ENCODE results near the gene WDR1. TPM values are rescaled to one million over a fixed set of nuclear protein-coding genes. Genes with fewer than 3 reads are reported as not detected.

Gene WDR1
- total and polyA plus RNA-seq, 8 donors, result 30.0 to 102 (median 57.7) TPM

GRCh38 chr4:10082047-10082446 is 34.6 kb downstream of the WDR1 start:
- Histone ChIP-seq H3K4me1 (no peaks in the 10 kb centered on the region), H3K36me3 (peaks cover 3 to 91% (median 66%) of the 10 kb centered on the region in 3 donors), H3K4me3 (no peak overlapping the region), H3K27me3 (no peaks in the 10 kb centered on the region), H3K9me3 (no peaks in the 10 kb centered on the region), H3K27ac (no peak overlapping the region)
- TF ChIP-seq CTCF (IDR thresholded peaks at IDR 0.05), result no peak
- WGBS, 2 donors, result 91 to 93% methylated on average over 8 of the region's 8 CpGs
- DNase-seq (peak in 2 of 6 donors; percentile 7 to 39), ATAC-seq (no peak), FAIRE-seq (no peak)
- intact Hi-C loops (cut with DNase I), result no loop called here

DNA sequence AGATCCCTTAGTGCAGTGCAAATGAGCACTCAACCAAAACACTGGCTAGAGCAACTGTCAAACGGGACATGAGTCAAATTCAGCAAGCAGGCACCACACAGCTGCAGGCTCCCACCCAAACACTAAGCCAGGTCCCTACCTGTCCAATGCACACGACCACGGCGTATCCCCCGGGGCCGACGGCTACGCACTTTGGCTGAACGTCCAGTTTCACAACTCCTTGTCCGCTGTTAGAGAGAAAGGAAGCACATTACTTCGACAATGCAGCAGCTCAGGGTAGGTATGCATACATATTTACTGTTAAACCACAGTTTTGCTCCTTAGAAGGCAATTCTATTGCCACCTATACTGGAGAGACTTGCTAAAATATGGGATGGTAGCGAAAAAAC is 35.4 kb downstream of the WDR1 start:
- TF ChIP-seq CTCF (IDR thresholded peaks at IDR 0.05), result no peak
- Histone ChIP-seq H3K4me3 (no peak overlapping the region), H3K9me3 (no peaks in the 10 kb centered on the region), H3K27me3 (no peaks in the 10 kb centered on the region), H3K4me1 (no peaks in the 10 kb centered on the region), H3K27ac (no peak overlapping the region), H3K36me3 (peaks cover 3 to 91% (median 61%) of the 10 kb centered on the region in 3 donors)
- FAIRE-seq (no peak), DNase-seq (peak in 1 of 6 donors; percentile 35), ATAC-seq (no peak)
- 92 to 97% methylated on average over 12 of the region's 12 CpGs for WGBS, 2 donors
- intact Hi-C loops (cut with DNase I), result no loop called here

DNA sequence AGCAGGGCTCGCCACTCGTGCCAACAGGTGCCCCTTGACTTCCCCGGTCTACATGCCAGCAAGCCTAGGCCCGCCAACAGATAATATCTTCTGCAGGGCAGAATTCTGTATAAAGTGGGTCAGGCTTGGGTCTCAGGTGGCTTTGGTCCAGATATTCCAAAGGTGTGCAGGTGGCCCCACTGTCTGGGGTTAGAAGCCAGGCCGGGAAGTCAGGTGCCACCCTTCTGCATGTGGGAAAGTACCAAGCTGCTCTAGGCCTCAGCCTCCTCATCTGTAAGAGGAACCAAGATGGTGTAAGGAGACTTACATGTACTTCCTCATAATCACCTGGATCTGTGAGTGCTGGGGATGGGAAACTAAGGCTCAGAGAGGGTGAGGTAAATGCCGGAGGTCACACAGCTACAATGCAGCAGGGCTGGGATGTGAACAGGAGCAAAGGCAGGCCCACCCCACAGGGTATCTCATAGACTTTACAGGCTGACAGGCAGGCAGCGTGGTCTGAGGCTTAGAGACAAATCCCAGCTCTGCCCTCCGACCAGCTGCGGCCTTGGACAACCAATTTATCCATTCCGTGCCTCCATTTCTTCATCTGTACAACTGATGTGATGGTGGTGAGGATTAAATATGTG is 35.9 kb downstream of the WDR1 start:
- H3K27me3 ChIP-seq, result no peaks in the 10 kb centered on the region
- H3K36me3 ChIP-seq, result peaks cover 3 to 91% (median 62%) of the 10 kb centered on the region in 3 donors
- no peak for FAIRE-seq
- H3K9me3 ChIP-seq, result no peaks in the 10 kb centered on the region
- intact Hi-C loops (cut with DNase I), result no loop called here
- H3K4me3 ChIP-seq, result no peak overlapping the region
- ATAC-seq, result no peak
- H3K4me1 ChIP-seq, result no peaks in the 10 kb centered on the region
- no peak overlapping the region for H3K27ac ChIP-seq
- WGBS, 2 donors, result 92 to 94% methylated on average over 10 of the region's 10 CpGs
- DNase-seq, result peak in 1 of 6 donors; percentile 5
- no peak for TF ChIP-seq CTCF (IDR thresholded peaks at IDR 0.05)

- Histone ChIP-seq H3K9me3 (no peaks in the 10 kb centered on the region), H3K36me3 (peaks cover 3 to 90% (median 61%) of the 10 kb centered on the region in 3 donors), H3K27me3 (no peaks in the 10 kb centered on the region), H3K4me3 (no peak overlapping the region), H3K27ac (no peak overlapping the region), H3K4me1 (no peaks in the 10 kb centered on the region)
- WGBS, 2 donors, result 80 to 82% methylated on average over 8 of the region's 8 CpGs
- no peak for TF ChIP-seq CTCF (IDR thresholded peaks at IDR 0.05)
- FAIRE-seq (no peak), ATAC-seq (no peak), DNase-seq (peak in 2 of 6 donors; percentile 6 to 37)
- intact Hi-C loops (cut with DNase I), result no loop called here
These were observed 36.5 kb downstream of the WDR1 start for GRCh38 chr4:10079912-10080588.

DNA sequence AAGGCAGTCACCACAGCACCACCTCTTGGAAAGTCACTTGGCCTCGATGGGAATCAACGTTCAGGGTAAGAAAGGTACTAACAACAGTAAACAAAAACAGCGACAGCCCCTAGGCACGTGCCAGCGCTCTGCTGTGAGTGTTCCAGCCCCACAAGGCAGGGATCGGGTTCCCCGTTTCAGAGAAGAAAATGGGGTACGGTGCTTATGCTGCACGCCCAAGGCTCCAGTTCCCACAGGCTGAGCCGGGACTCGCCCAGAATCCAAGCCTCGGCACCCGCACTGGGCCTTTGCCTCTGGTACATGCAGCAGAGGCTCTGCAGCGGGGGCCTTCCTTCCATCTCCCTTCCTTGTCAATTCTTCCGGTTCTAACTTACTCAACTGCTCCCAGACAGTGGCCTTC is 37.3 kb downstream of the WDR1 start:
- WGBS, 2 donors, result 83 to 84% methylated on average over 15 of the region's 15 CpGs
- no peak overlapping the region for H3K27ac ChIP-seq
- H3K4me1 ChIP-seq, result no peaks in the 10 kb centered on the region
- no peak for TF ChIP-seq CTCF (IDR thresholded peaks at IDR 0.05)
- peaks cover 3 to 90% (median 60%) of the 10 kb centered on the region in 3 donors for H3K36me3 ChIP-seq
- H3K27me3 ChIP-seq, result no peaks in the 10 kb centered on the region
- intact Hi-C loops (cut with DNase I), result no loop called here
- ATAC-seq (no peak), FAIRE-seq (no peak), DNase-seq (peak in 2 of 6 donors; percentile 12 to 72)
- H3K4me3 ChIP-seq, result no peak overlapping the region
- no peaks in the 10 kb centered on the region for H3K9me3 ChIP-seq
